AG09309 (cell line): Measurements from ENCODE around the gene CSGALNACT2.
A peak's percentile ranks its signal among the peaks of the same experiment; 100 is the strongest.

Experiments used
- DNase-seq: peaks from one replicate; pipeline ENCODE4 v3.0.0-alpha.2; 2010; ENCODE audit warnings: low read depth
- H3K4me3 ChIP-seq: 2 replicates; pipeline ENCODE4 v1.5.1; 2011; ENCODE audit warnings: mild to moderate bottlenecking, low read depth, low read length, moderate library complexity; ENCODE audit not compliant: control insufficient read depth
- TF ChIP-seq, protein P1 (sequence below): IDR thresholded peaks from 2 replicates; pipeline ENCODE4 v1.5.1; 2011; ENCODE audit warnings: mild to moderate bottlenecking, low read depth, low read length, inconsistent platforms; ENCODE audit not compliant: insufficient read depth, control insufficient read depth; ENCODE audit errors: missing control alignments

The CSGALNACT2 gene

DNA sequence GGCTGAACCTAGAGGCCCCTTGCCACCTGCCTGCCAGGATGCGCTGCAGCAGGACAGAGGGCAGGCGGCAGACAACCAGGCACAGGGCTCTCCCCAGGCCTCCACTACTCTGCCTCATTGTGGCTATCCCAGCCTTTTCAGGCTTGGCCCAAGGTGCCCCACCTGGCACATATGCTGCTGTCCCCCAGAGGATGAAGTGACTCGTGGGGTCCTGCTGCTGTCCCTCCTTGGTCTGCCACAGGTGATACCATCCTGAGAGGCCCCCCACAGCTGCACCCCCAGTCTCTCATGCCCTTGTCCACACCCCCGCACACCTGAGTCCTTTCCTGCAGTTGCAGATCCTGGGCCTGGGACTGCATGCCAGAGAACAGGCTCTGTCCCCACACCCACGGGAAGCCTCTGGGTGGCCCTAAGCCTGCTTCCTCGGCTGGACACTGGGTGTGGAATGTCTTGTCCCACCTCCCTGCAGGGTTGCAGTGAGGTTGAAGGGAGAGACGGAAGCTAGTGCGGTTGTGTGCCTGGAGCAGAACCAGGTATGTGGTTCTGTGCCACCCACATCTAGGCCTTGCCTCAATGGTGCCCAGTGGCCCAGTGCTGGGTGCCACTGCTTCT lies 73.3 kb downstream of the CSGALNACT2 start:
- H3K4me3 ChIP-seq, result no peak overlapping the region
- TF ChIP-seq, protein P1, sequence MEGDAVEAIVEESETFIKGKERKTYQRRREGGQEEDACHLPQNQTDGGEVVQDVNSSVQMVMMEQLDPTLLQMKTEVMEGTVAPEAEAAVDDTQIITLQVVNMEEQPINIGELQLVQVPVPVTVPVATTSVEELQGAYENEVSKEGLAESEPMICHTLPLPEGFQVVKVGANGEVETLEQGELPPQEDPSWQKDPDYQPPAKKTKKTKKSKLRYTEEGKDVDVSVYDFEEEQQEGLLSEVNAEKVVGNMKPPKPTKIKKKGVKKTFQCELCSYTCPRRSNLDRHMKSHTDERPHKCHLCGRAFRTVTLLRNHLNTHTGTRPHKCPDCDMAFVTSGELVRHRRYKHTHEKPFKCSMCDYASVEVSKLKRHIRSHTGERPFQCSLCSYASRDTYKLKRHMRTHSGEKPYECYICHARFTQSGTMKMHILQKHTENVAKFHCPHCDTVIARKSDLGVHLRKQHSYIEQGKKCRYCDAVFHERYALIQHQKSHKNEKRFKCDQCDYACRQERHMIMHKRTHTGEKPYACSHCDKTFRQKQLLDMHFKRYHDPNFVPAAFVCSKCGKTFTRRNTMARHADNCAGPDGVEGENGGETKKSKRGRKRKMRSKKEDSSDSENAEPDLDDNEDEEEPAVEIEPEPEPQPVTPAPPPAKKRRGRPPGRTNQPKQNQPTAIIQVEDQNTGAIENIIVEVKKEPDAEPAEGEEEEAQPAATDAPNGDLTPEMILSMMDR, result no peak
- no peak for DNase-seq

DNA sequence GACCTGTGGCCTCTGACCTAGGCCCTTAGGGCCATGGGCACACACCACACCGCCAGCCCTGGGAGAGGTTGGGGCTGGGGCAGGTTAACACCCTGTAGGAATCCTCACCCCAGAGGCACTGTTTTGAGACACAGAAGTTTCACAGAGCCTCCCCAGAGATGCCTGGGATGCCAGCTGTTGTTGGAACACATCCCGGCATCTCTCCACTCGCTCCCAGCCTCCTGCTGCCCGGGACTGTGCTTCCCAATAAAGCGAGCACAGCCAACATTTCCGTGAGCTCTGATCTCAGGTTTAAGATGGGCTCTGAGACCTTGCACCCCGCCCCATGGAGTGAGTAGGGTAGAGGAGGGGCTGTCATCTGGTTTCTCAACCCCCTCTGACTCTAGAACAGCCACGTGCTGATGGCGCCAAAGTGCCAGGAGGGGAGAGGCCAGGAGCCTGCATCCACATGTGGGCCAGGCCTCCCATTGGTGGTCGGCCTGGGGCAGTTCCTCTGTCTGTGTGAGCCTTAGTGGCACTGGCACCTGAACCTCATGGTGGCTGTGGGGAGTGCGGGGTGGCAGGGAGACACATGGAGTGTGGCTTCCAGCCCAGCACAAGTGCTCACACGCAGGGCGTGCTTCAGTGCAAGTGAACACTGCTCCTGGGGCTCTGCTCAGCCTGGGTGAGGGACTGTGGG lies 73.9 kb downstream of the CSGALNACT2 start:
- no peak overlapping the region for H3K4me3 ChIP-seq
- TF ChIP-seq, protein P1, result no peak
- DNase-seq, result no peak

DNA sequence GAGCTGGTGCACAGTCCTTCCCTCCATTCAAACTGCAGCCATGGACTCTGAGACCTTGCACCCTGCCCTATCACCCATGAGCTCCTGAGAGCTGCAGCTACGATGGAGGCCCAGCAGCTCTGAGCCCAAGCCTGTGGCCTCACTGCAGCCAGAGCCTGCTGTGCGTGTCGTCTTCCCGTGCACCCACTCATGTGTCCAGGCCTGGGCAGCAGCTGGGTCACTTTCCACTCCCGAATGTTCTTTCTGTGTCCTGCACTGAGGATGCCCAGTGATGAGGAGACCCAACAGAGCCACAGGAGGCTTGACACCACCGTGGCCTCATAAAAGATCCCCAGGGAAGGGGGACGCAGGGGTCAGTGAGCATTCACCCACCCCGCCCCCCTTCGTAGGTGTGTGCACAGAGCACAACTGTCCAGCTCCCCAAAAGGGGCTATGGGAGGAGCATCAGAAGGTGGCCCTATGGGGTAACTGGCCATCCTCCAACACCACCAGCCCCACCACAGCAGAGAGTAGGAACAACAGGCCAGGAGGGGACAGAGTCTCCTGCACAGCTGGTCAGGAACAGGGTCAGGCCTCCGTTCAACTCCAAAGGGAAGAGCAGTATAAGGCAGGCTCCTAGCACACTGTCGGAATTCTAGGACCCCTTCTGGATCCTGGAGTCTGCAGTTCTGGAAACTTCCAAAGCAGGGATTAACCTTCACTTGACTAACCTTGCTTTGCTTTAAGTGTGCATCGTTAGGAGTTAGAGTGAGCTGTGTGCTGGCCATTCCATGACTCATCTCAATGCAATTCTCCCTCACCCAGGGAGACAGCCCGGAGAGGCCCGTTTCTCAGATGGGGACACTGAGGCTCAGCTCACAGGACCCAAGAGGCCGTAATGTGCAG lies 76.1 kb downstream of the CSGALNACT2 start:
- peak; percentile 4 for DNase-seq
- TF ChIP-seq, protein P1, result no peak
- no peak overlapping the region for H3K4me3 ChIP-seq

DNA sequence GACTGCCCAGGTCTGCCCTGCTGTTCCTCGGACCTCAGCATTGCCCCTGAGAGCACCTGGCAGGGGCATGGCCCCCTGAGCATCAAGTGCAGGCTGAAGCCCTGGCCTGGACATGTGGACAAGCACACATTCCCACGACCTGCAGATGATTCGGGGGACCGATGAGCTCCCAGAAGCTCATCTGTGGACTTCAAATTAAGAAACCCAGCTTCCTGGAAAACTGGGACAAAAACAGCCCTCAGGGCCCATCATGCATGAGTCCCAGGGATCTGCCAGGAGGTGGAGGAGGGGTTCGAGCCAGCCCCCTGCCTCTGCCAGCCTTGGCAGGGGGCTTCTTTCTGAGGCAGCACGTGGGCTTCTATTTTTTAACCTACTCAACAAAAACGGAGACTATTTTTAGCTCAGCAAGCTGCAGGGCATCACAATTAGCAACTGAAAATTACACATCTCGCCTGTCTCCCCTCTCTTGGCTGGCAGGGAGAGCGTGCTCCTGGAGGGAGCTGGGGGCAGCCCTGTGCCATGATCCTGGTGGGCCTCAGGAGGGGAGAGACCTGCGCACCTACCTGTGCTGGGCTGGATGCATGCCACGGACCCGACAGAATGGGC lies 76.8 kb downstream of the CSGALNACT2 start:
- no peak overlapping the region for H3K4me3 ChIP-seq
- DNase-seq, result no peak
- TF ChIP-seq, protein P1, result no peak

DNA sequence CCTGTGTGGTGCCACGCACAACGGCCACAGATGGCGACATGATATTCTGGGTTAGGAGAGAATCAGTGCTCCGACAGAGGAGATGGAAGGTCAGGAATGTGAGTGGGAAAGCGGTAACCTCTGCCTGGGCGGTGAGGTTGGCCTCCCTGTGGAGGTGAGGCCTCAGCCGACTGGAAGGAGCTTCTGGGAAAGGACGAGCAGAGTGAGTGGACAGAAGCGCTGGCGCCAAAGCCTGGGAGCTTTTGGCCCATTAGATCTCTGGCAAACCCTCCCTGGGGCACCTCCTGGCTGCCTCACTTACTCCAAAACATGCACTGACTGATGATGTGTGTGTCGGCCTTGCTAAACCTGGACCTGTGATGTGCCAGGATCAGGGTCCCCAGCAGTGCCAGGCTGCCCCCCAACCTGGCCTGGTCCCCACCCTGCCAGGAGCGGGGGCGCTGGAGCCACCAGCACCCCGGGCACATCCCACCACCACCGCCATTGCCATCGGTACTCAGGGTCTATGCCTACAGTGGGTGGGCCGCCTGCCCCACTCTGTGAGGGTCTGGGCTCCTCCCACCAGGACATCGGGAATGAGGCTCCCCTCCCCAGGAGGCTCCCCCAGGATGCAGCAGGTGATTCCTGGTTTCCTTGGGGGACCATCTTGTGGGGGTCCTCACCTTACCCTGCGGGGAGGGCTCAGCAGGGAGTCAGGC lies 77.7 kb downstream of the CSGALNACT2 start:
- H3K4me3 ChIP-seq, result no peak overlapping the region
- TF ChIP-seq, protein P1, result no peak
- no peak for DNase-seq
